Spleen (tissue), 11 donors: ENCODE data around the gene MPHOSPH10. TPM values are rescaled to one million over a fixed set of nuclear protein-coding genes. Genes with fewer than 3 reads are reported as not detected.
"Not testable (repeated sequence)": the region's sequence is repeated elsewhere in the genome, so short reads cannot be mapped to it uniquely, and the experiment has no call there.

Experiments
- DNase-seq: peaks from one replicate; pipeline ENCODE4 v3.0.0-alpha.2; 2020
- H3K27ac ChIP-seq, 8 donors: fragments of 200-600 bp; sonication (generic) in 7 of 8; 1 replicate in 4 of 8; 2 replicates in 4 of 8; pipeline versions ENCODE4 v1.5.0 to v1.8.0; 2016 to 2021; ENCODE audit warnings: inconsistent platforms in 4 of 8, mild to moderate bottlenecking in 4 of 8, moderate library complexity in 1 of 8
- H3K27me3 ChIP-seq, 7 donors: fragments of 200-600 bp; sonication (generic) in 6 of 7; replicated peaks in 1 of 7; 1 replicate in 4 of 7; 2 replicates in 3 of 7; pipeline versions ENCODE4 v1.5.0 to v1.8.0; 2016 to 2021; ENCODE audit warnings: inconsistent platforms in 3 of 7, mild to moderate bottlenecking in 1 of 7
- H3K36me3 ChIP-seq, 6 donors: fragments of 200-600 bp; sonication (generic) in 5 of 6; 1 replicate in 4 of 6; 2 replicates in 2 of 6; pipeline versions ENCODE4 v1.5.0 to v1.8.0; 2016 to 2021; ENCODE audit warnings: inconsistent platforms in 2 of 6
- H3K4me1 ChIP-seq, 6 donors: fragments of 200-600 bp; sonication (generic) in 5 of 6; 1 replicate in 3 of 6; 2 replicates in 3 of 6; pipeline versions ENCODE4 v1.5.0 to v1.8.0; 2016 to 2021; ENCODE audit warnings: inconsistent platforms in 3 of 6
- H3K4me3 ChIP-seq, 8 donors: fragments of 200-600 bp; sonication (generic) in 7 of 8; 1 replicate in 4 of 8; 2 replicates in 4 of 8; pipeline versions ENCODE4 v1.5.0 to v1.8.0; 2016 to 2021; ENCODE audit warnings: inconsistent platforms in 4 of 8, mild to moderate bottlenecking in 4 of 8, moderate library complexity in 2 of 8
- H3K9me3 ChIP-seq, 8 donors: fragments of 200-600 bp; sonication (generic) in 7 of 8; 1 replicate in 4 of 8; 2 replicates in 4 of 8; pipeline versions ENCODE4 v1.5.0 to v1.8.0; 2016 to 2021; ENCODE audit warnings: inconsistent platforms in 4 of 8
- CTCF ChIP-seq, 11 experiments: fragments of 200-600 bp in 7 of 11; fragments of 450-650 bp in 4 of 11; sonication (generic) in 4 of 11; IDR thresholded peaks in 8 of 11; conservative IDR thresholded peaks in 3 of 11; 1 replicate in 7 of 11; 2 replicates in 4 of 11; pipeline versions ENCODE4 v1.4.0 to v1.8.0; 2016 to 2021; ENCODE audit warnings: antibody characterized with exemption in 11 of 11, inconsistent platforms in 4 of 11, mild to moderate bottlenecking in 1 of 11
- POLR2A ChIP-seq, 3 donors: fragments of 450-650 bp; IDR thresholded peaks; one replicate each; pipeline ENCODE4 v1.5.1; 2017; ENCODE audit warnings: antibody characterized with exemption in 3 of 3, mild to moderate bottlenecking in 1 of 3
- POLR2AphosphoS5 ChIP-seq, 3 donors: sonication (generic); formaldehyde crosslinking; IDR thresholded peaks; one replicate each; pipeline ENCODE4 v1.5.1; 2017; ENCODE audit warnings: antibody characterized with exemption in 3 of 3
- WGBS, 5 donors: extraction: QIAGEN DNeasy Blood & Tissue Kit in 3 of 5; methylation state at CpG; one replicate each; pipeline versions ENCODE4 v1.1.5 to v1.1.7; 2013 to 2018; 5-methylcytosine and 5-hydroxymethylcytosine counted together
- intact Hi-C: fragments of 100-400 bp; cut with DNase I; formaldehyde crosslinking; loops from one replicate; pipeline ENCODE4 v1.15.0; 2023; ENCODE audit warnings: low total_unique reads
- polyA plus RNA-seq, 3 donors: library from polyadenylated mRNA; stranded (reverse); fragments of 200-250 nt; gene quantifications; one replicate each; pipeline ENCODE4 v1.2.1, GENCODE V29; 2013
- total RNA-seq, 7 donors: library from RNA; depleted of rRNA in 3 of 7; stranded (reverse); fragments of >200 nt in 3 of 7; fragmentation: NEBNext Ultra II Directional in 4 of 7; extraction: Animal tissue kit (Norgen Biotek cat#: 25700) in 4 of 7; gene quantifications; one replicate each; pipeline versions ENCODE4 v1.1.0 to v1.2.1, GENCODE V29; 2016 to 2021
- donor health status: healthy with polysubstance abuse.
- donor health status: DM: no; HTN: no; CAD: no; lungs with moderate emphysema.
- donor health status: DM: no; HTN: no; CAD: no.
- donor health status: Bipolar disorder and iron deficiency.
- donor health status: healthy.
- donor health status: DM: no; HTN: no; CAD: no.
- donor health status: DM: yes; HTN: yes; CAD: no.

The MPHOSPH10 gene
- total and polyA plus RNA-seq, 10 donors: 20.3 to 35.2 (median 24.2) TPM

GRCh38 chr2:71126957-71127356 is 3.5 kb upstream of the MPHOSPH10 start:
- Histone ChIP-seq H3K9me3 (no peaks in the 10 kb centered on the region), H3K27me3 (no peaks in the 10 kb centered on the region), H3K27ac (no peak overlapping the region), H3K4me3 (no peak overlapping the region), H3K36me3 (peaks cover 0 to 30% (median 10%) of the 10 kb centered on the region in 6 donors), H3K4me1 (peaks cover 20 to 45% (median 36%) of the 10 kb centered on the region in 6 donors)
- 84 to 92% (median 88%) methylated on average over 3 of the region's 3 CpGs for WGBS, 5 donors
- intact Hi-C loops: no loop called here
- DNase-seq: no peak
- TF ChIP-seq POLR2A (IDR thresholded peaks at IDR 0.05) (no peak), CTCF (IDR thresholded peaks at IDR 0.05 in 8 of 11, conservative IDR thresholded peaks at IDR 0.05 in 3 of 11) (no peak), POLR2AphosphoS5 (IDR thresholded peaks at IDR 0.05) (no peak)

GRCh38 chr2:71129114-71129901 is 1.1 kb upstream of the MPHOSPH10 start:
- TF ChIP-seq POLR2A (IDR thresholded peaks at IDR 0.05) (no peak), CTCF (IDR thresholded peaks at IDR 0.05 in 8 of 11, conservative IDR thresholded peaks at IDR 0.05 in 3 of 11) (no peak), POLR2AphosphoS5 (IDR thresholded peaks at IDR 0.05) (no peak)
- peak overlapping the region; percentile 67 to 95 (median 84) for H3K4me3 ChIP-seq
- peak overlapping the region; percentile 92 to 96 (median 94) for H3K27ac ChIP-seq
- 2 to 6% (median 3%) methylated on average over 18 of the region's 18 CpGs for WGBS, 5 donors
- no peak for DNase-seq
- peaks cover 27 to 61% (median 47%) of the 10 kb centered on the region in 6 donors for H3K4me1 ChIP-seq
- H3K36me3 ChIP-seq: peaks cover 0 to 23% (median 10%) of the 10 kb centered on the region in 6 donors
- intact Hi-C loops: no loop called here
- H3K9me3 ChIP-seq: no peaks in the 10 kb centered on the region
- H3K27me3 ChIP-seq: no peaks in the 10 kb centered on the region

GRCh38 chr2:71129902-71130151 is 607 bp upstream of the MPHOSPH10 start:
- H3K4me3 ChIP-seq: peak overlapping the region; percentile 67 to 95 (median 84)
- H3K27ac ChIP-seq: peak overlapping the region; percentile 92 to 96 (median 94)
- H3K36me3 ChIP-seq: peaks cover 2 to 28% (median 14%) of the 10 kb centered on the region in 6 donors
- WGBS, 5 donors: 0 to 1% (median 0%) methylated on average over 7 to 17 of the region's 17 CpGs
- DNase-seq: no peak
- TF ChIP-seq CTCF (IDR thresholded peaks at IDR 0.05 in 8 of 11, conservative IDR thresholded peaks at IDR 0.05 in 3 of 11): no peak
- TF ChIP-seq POLR2A (IDR thresholded peaks at IDR 0.05): no peak
- TF ChIP-seq POLR2AphosphoS5 (IDR thresholded peaks at IDR 0.05): no peak
- H3K27me3 ChIP-seq: no peaks in the 10 kb centered on the region
- peaks cover 27 to 61% (median 47%) of the 10 kb centered on the region in 6 donors for H3K4me1 ChIP-seq
- H3K9me3 ChIP-seq: no peaks in the 10 kb centered on the region
- intact Hi-C loops: no loop called here

GRCh38 chr2:71130905-71131244 is 441 bp downstream of the MPHOSPH10 start:
- peaks cover 3 to 38% (median 24%) of the 10 kb centered on the region in 6 donors for H3K36me3 ChIP-seq
- H3K4me3 ChIP-seq: peak overlapping the region; percentile 67 to 95 (median 84)
- no peak for TF ChIP-seq CTCF (IDR thresholded peaks at IDR 0.05 in 8 of 11, conservative IDR thresholded peaks at IDR 0.05 in 3 of 11)
- no peak for TF ChIP-seq POLR2AphosphoS5 (IDR thresholded peaks at IDR 0.05)
- H3K9me3 ChIP-seq: no peaks in the 10 kb centered on the region
- 0 to 1% (median 0%) methylated on average over 4 of the region's 4 CpGs for WGBS, 5 donors
- peak overlapping the region; percentile 92 to 96 (median 94) for H3K27ac ChIP-seq
- no peaks in the 10 kb centered on the region for H3K27me3 ChIP-seq
- H3K4me1 ChIP-seq: peaks cover 27 to 61% (median 47%) of the 10 kb centered on the region in 6 donors
- intact Hi-C loops: no loop called here
- no peak for DNase-seq

- WGBS, 5 donors: 59 to 72% (median 67%) methylated on average over 7 of the region's 7 CpGs
- H3K27ac ChIP-seq: peak overlapping the region in 3 of 8 donors; percentile 94 to 96 (median 95)
- peak overlapping the region; percentile 67 to 95 (median 84) for H3K4me3 ChIP-seq
- H3K27me3 ChIP-seq, DNase-seq, H3K9me3 ChIP-seq, intact Hi-C loops: not testable (repeated sequence)
- H3K36me3 ChIP-seq: peaks cover 3 to 45% (median 31%) of the 10 kb centered on the region in 6 donors
- H3K4me1 ChIP-seq: peaks cover 27 to 61% (median 47%) of the 10 kb centered on the region in 6 donors
Observed at GRCh38 chr2:71131387-71132166, 1.1 kb downstream of the MPHOSPH10 start.
